OCI-LY7 (cell line): ENCODE measurements around the gene NME7.

ENCODE experiments used
- CTCF ChIP-seq: fragments of 200-600 bp; sonication (generic); conservative IDR thresholded peaks from 2 replicates; pipeline ENCODE4 v1.5.1; 2014; ENCODE audit warnings: mild to moderate bottlenecking, antibody characterized with exemption, low read length, moderate library complexity, mixed read lengths
- EZH2phosphoT487 ChIP-seq: fragments of 200-600 bp; sonication (generic); IDR thresholded peaks from 2 replicates; pipeline ENCODE4 v1.6.1; 2018; ENCODE audit warnings: low read depth, borderline replicate concordance, mild to moderate bottlenecking, mixed run types, antibody characterized with exemption, low read length, moderate library complexity, mixed read lengths

DNA sequence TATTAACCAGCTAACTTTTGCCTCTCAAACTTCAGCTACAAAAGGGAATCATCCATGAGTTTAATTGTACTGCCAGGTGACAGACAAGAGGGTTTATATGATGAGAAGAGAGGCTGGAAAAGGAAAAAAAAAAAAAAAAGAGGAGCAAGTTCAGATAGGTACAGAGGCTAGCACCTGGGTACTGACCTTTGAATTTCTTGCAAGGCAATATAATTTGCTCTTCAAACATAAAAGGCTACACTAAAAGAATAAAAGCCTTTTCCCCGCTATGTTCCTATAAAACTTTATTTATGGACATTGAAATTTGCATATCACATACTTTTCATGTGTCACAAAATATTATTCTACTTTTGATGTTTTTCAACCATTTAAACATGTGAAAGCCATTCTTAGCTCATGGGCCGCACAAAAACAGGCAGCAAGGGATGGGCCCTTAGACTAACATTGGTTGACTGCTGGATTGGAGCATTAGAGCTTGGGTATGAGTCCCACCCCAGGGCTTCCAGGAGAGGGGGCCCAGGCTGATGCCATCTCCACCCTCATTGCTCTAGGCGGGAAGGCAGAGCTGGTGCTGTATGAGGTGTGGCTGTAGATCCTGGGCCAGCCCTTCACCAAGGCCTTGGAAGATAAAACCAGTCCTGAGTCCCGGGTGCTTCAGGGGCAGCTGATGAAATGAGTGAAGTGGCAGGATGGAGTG, 216.8 kb downstream of the NME7 start:
- no peak for TF ChIP-seq CTCF
- no peak for TF ChIP-seq EZH2phosphoT487
